HepG2 (cell line): ENCODE measurements around the gene ESRP2. TPM values are rescaled to one million over a fixed set of nuclear protein-coding genes. Genes with fewer than 3 reads are reported as not detected.

Experiments used
- BORCS8-MEF2B ChIP-seq: sonication (generic); formaldehyde crosslinking; IDR thresholded peaks from 2 replicates; pipeline ENCODE4 v1.8.0; 2022; ENCODE audit warnings: mild to moderate bottlenecking, missing genetic modification reagents
- HMG20A ChIP-seq: IDR thresholded peaks from 2 replicates; pipeline ENCODE4 v1.6.1; 2016; ENCODE audit warnings: borderline replicate concordance
- MTA1 ChIP-seq: sonication (generic); formaldehyde crosslinking; IDR thresholded peaks from 2 replicates; pipeline ENCODE4 v1.4.0; 2020; ENCODE audit warnings: missing genetic modification reagents, mild to moderate bottlenecking, borderline replicate concordance
- RCOR2 ChIP-seq: IDR thresholded peaks from 2 replicates; pipeline ENCODE4 v1.6.1; 2016; ENCODE audit warnings: missing biosample characterization, missing genetic modification reagents
- RFXAP ChIP-seq: sonication (generic); formaldehyde crosslinking; IDR thresholded peaks from 2 replicates; pipeline ENCODE4 v1.4.0; 2020; ENCODE audit warnings: missing genetic modification reagents, borderline replicate concordance
- SETDB1 ChIP-seq: sonication (generic); formaldehyde crosslinking; IDR thresholded peaks from 2 replicates; pipeline ENCODE4 v1.5.1; 2020; ENCODE audit warnings: missing genetic modification reagents, mild to moderate bottlenecking, borderline replicate concordance
- ZFP62 ChIP-seq: sonication (generic); formaldehyde crosslinking; IDR thresholded peaks from 2 replicates; pipeline ENCODE4 v1.4.0; 2020; ENCODE audit warnings: missing genetic modification reagents
- ZNF121 ChIP-seq: sonication (generic); formaldehyde crosslinking; IDR thresholded peaks from 2 replicates; pipeline ENCODE4 v1.5.0; 2020; ENCODE audit warnings: mild to moderate bottlenecking, missing genetic modification reagents
- ZNF317 ChIP-seq: sonication (generic); formaldehyde crosslinking; IDR thresholded peaks from 2 replicates; pipeline ENCODE4 v1.5.0; 2020; ENCODE audit warnings: mild to moderate bottlenecking, missing genetic modification reagents
- ZNF33A ChIP-seq: sonication (generic); formaldehyde crosslinking; IDR thresholded peaks from 2 replicates; pipeline ENCODE4 v1.5.1; 2020; ENCODE audit warnings: missing genetic modification reagents, mild to moderate bottlenecking, moderate library complexity, borderline replicate concordance
- ZNF777 ChIP-seq: sonication (generic); formaldehyde crosslinking; IDR thresholded peaks from 2 replicates; pipeline ENCODE4 v1.4.0; 2020; ENCODE audit warnings: missing genetic modification reagents
- ZNF780A ChIP-seq: sonication (generic); formaldehyde crosslinking; IDR thresholded peaks from 2 replicates; pipeline ENCODE4 v1.8.0; 2022; ENCODE audit warnings: mild to moderate bottlenecking, missing genetic modification reagents, moderate library complexity
- ZNF816 ChIP-seq: sonication (generic); formaldehyde crosslinking; IDR thresholded peaks from 2 replicates; pipeline ENCODE4 v1.8.0; 2022; ENCODE audit warnings: missing genetic modification reagents, mild to moderate bottlenecking, borderline replicate concordance
- polyA plus RNA-seq, 8 experiments: library from polyadenylated mRNA; depleted of rRNA in 3 of 8; stranded (reverse) in 7 of 8; unstranded in 1 of 8; fragments of >200 nt; fragmentation: Illumina TruSeq in 4 of 8; extraction: Trizol in 4 of 8; gene quantifications; 2 replicates each; pipeline versions ENCODE4 v1.2.1 to v1.2.3, GENCODE V29; 2011 to 2016; ENCODE audit warnings: low read depth in 4 of 8, missing spikeins in 1 of 8, mixed read lengths in 1 of 8; ENCODE audit not compliant: insufficient read depth in 1 of 8
- total RNA-seq, 5 experiments: library from RNA; depleted of rRNA; stranded (reverse); fragments of >200 nt; fragmentation: Illumina TruSeq; extraction: Trizol; gene quantifications; 2 replicates each; pipeline ENCODE4 v1.2.3, GENCODE V29; 2016; ENCODE audit warnings: low read depth in 1 of 5
- TF ChIP-seq, protein P1 (sequence below): sonication (generic); formaldehyde crosslinking; IDR thresholded peaks from 2 replicates; pipeline ENCODE4 v1.5.0; 2020; ENCODE audit warnings: missing genetic modification reagents
- TF ChIP-seq, protein P2 (sequence below): sonication (generic); formaldehyde crosslinking; IDR thresholded peaks from 2 replicates; pipeline ENCODE4 v1.5.0; 2020; ENCODE audit warnings: missing genetic modification reagents
- TF ChIP-seq, protein P3 (sequence below): fragments of 450-650 bp; IDR thresholded peaks from 2 replicates; pipeline ENCODE4 v1.6.1; 2017
- TF ChIP-seq, protein P4 (sequence below): sonication (generic); formaldehyde crosslinking; IDR thresholded peaks from 2 replicates; pipeline ENCODE4 v1.5.1; 2020; ENCODE audit warnings: missing genetic modification reagents, mild to moderate bottlenecking, borderline replicate concordance
- TF ChIP-seq, protein P5 (sequence below): IDR thresholded peaks from 2 replicates; pipeline ENCODE4 v1.6.1; 2016; ENCODE audit warnings: low read depth, control low read depth
- TF ChIP-seq, protein P6 (sequence below): sonication (generic); formaldehyde crosslinking; IDR thresholded peaks from 2 replicates; pipeline ENCODE4 v1.4.0; 2020; ENCODE audit warnings: mild to moderate bottlenecking, low read depth, missing genetic modification reagents

The ESRP2 gene
- total and polyA plus RNA-seq, 2 of the 13 experiments (the other 11 are each of a cell fraction or from before 2014, with no cell fraction given) = 21.1 to 32.4 TPM

DNA sequence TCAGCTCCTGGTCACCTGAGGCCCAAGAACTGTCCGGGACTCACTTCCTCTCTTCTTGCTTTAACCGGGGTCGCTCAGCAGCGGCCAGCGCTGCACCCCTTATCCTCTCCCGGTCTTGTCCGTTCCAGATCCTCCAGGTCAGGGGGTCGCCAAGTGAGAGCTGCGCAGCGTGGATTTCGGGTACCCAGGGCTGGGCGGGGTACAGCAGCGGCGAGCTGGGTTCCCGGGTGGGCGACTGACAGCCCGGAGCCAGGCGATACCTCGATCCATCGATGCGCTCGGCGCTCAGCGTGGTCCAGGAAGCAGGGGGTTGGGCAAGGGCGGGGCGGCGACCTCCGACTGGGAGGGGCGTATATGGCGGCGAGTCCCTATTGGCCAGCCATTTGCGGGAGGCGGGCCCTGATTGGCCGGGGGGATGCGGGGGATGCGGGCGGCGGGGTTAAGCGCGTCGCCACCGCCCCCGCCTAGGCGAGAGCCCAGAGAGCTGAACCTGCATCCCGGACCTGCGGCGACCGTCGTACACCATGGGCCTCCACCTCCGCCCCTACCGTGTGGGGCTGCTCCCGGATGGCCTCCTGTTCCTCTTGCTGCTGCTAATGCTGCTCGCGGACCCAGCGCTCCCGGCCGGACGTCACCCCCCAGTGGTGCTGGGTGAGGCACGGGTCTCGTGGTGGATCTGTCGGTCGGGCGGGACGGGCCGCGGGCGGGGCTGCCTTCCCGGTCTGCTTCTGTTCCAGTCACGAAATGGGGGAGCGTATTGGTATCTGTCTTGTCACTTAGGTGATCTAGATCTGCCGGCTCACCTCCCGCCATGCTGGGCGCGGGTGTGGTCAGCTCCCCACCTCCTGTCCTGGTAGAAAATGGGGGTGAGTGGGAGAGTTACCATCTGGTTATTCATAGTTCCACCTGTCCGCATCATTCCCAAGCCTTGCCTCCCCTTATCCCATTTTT lies 9.3 kb upstream of the ESRP2 start, which contains the start of gene PLA2G15 (continued):
- TF ChIP-seq, protein P1, sequence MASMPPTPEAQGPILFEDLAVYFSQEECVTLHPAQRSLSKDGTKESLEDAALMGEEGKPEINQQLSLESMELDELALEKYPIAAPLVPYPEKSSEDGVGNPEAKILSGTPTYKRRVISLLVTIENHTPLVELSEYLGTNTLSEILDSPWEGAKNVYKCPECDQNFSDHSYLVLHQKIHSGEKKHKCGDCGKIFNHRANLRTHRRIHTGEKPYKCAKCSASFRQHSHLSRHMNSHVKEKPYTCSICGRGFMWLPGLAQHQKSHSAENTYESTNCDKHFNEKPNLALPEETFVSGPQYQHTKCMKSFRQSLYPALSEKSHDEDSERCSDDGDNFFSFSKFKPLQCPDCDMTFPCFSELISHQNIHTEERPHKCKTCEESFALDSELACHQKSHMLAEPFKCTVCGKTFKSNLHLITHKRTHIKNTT (CRISPR knock-in tag) = no peak
- TF ChIP-seq RFXAP (CRISPR knock-in tag) = peak; percentile 91
- no peak for TF ChIP-seq ZNF121 (CRISPR knock-in tag)
- no peak for TF ChIP-seq ZFP62
- 0 out of 2 replicates have a peak, but pooled peaks have one; percentile 34 for TF ChIP-seq HMG20A (CRISPR knock-in tag)
- no peak for TF ChIP-seq ZNF816
- TF ChIP-seq ZNF777 (CRISPR knock-in tag) = no peak; the same call in 1 of the 2 replicates
- TF ChIP-seq SETDB1 (CRISPR knock-in tag) = no peak
- no peak for TF ChIP-seq ZNF33A
- TF ChIP-seq BORCS8-MEF2B (CRISPR knock-in tag) = peak; percentile 61; the same call in 1 of the 2 replicates
- TF ChIP-seq, protein P2, sequence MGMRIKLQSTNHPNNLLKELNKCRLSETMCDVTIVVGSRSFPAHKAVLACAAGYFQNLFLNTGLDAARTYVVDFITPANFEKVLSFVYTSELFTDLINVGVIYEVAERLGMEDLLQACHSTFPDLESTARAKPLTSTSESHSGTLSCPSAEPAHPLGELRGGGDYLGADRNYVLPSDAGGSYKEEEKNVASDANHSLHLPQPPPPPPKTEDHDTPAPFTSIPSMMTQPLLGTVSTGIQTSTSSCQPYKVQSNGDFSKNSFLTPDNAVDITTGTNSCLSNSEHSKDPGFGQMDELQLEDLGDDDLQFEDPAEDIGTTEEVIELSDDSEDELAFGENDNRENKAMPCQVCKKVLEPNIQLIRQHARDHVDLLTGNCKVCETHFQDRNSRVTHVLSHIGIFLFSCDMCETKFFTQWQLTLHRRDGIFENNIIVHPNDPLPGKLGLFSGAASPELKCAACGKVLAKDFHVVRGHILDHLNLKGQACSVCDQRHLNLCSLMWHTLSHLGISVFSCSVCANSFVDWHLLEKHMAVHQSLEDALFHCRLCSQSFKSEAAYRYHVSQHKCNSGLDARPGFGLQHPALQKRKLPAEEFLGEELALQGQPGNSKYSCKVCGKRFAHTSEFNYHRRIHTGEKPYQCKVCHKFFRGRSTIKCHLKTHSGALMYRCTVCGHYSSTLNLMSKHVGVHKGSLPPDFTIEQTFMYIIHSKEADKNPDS (CRISPR knock-in tag) = no peak
- TF ChIP-seq ZNF780A (CRISPR knock-in tag) = no peak
- peak; percentile 83; the same call in 1 of the 2 replicates for TF ChIP-seq ZNF317 (CRISPR knock-in tag)
- TF ChIP-seq, protein P3, sequence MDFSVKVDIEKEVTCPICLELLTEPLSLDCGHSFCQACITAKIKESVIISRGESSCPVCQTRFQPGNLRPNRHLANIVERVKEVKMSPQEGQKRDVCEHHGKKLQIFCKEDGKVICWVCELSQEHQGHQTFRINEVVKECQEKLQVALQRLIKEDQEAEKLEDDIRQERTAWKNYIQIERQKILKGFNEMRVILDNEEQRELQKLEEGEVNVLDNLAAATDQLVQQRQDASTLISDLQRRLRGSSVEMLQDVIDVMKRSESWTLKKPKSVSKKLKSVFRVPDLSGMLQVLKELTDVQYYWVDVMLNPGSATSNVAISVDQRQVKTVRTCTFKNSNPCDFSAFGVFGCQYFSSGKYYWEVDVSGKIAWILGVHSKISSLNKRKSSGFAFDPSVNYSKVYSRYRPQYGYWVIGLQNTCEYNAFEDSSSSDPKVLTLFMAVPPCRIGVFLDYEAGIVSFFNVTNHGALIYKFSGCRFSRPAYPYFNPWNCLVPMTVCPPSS = no peak
- TF ChIP-seq, protein P4, sequence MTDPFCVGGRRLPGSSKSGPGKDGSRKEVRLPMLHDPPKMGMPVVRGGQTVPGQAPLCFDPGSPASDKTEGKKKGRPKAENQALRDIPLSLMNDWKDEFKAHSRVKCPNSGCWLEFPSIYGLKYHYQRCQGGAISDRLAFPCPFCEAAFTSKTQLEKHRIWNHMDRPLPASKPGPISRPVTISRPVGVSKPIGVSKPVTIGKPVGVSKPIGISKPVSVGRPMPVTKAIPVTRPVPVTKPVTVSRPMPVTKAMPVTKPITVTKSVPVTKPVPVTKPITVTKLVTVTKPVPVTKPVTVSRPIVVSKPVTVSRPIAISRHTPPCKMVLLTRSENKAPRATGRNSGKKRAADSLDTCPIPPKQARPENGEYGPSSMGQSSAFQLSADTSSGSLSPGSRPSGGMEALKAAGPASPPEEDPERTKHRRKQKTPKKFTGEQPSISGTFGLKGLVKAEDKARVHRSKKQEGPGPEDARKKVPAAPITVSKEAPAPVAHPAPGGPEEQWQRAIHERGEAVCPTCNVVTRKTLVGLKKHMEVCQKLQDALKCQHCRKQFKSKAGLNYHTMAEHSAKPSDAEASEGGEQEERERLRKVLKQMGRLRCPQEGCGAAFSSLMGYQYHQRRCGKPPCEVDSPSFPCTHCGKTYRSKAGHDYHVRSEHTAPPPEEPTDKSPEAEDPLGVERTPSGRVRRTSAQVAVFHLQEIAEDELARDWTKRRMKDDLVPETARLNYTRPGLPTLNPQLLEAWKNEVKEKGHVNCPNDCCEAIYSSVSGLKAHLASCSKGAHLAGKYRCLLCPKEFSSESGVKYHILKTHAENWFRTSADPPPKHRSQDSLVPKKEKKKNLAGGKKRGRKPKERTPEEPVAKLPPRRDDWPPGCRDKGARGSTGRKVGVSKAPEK (CRISPR knock-in tag) = no peak
- TF ChIP-seq MTA1 = no peak
- TF ChIP-seq RCOR2 (CRISPR knock-in tag) = no peak
- TF ChIP-seq, protein P5, sequence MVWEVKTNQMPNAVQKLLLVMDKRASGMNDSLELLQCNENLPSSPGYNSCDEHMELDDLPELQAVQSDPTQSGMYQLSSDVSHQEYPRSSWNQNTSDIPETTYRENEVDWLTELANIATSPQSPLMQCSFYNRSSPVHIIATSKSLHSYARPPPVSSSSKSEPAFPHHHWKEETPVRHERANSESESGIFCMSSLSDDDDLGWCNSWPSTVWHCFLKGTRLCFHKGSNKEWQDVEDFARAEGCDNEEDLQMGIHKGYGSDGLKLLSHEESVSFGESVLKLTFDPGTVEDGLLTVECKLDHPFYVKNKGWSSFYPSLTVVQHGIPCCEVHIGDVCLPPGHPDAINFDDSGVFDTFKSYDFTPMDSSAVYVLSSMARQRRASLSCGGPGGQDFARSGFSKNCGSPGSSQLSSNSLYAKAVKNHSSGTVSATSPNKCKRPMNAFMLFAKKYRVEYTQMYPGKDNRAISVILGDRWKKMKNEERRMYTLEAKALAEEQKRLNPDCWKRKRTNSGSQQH (CRISPR knock-in tag) = peak; percentile 74; the same call in 1 of the 2 replicates
- TF ChIP-seq, protein P6, sequence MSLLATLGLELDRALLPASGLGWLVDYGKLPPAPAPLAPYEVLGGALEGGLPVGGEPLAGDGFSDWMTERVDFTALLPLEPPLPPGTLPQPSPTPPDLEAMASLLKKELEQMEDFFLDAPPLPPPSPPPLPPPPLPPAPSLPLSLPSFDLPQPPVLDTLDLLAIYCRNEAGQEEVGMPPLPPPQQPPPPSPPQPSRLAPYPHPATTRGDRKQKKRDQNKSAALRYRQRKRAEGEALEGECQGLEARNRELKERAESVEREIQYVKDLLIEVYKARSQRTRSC (CRISPR knock-in tag) = no peak
